ENCODE data around the gene PRKAG2.

Gene PRKAG2

DNA sequence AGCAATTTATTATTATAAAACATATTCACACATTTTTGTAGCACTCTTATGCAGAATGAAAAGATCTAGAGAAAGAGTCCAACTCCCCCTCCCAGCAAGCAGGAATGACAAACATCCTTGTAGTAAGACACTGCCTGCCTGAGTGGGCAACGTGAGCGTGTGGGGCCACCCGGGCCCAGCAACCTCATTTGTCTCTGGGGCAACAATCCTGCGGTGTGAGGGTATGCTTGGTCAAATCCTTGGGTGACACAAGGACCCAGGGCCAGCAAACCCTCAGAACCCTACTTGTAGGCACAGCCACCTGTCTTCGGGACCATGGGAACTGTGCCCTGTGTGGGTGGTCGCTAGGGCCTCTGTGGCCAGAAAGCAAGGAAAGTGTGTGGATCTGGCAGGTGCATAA, 367.9 kb downstream of the PRKAG2 start:
- Histone ChIP-seq H2AFZ (ENCODE audit: low read length) (no peak overlapping the region), H3K9me2 (ENCODE audit: low read depth, low read length) (no peaks in the 10 kb centered on the region), H3K36me3 (ENCODE audit: insufficient read depth, low read length) (peaks cover 50% of the 10 kb centered on the region), H3K79me2 (ENCODE audit: insufficient read depth, low read length) (peaks cover 100% of the 10 kb centered on the region), H3K4me1 (ENCODE audit: insufficient read depth, low read length, severe bottlenecking) (no peaks in the 10 kb centered on the region), H3K27ac (ENCODE audit: low read depth, low read length, poor library complexity, severe bottlenecking) (no peak overlapping the region), H3K4me2 (ENCODE audit: low read length) (no peak overlapping the region), H3K9me3 (ENCODE audit: low read length) (peaks cover 33% of the 10 kb centered on the region), H3F3A (ENCODE audit: insufficient read depth, low read length) (no peaks in the 10 kb centered on the region), H4K20me1 (ENCODE audit: insufficient read depth, low read length) (no peaks in the 10 kb centered on the region), H3K9ac (ENCODE audit: low read length) (no peak overlapping the region), H3K27me3 (ENCODE audit: insufficient read depth, low read length) (no peaks in the 10 kb centered on the region), H3K4me3 (ENCODE audit: low read depth, low read length, poor library complexity, severe bottlenecking) (no peak overlapping the region)
- TF ChIP-seq, protein P1, sequence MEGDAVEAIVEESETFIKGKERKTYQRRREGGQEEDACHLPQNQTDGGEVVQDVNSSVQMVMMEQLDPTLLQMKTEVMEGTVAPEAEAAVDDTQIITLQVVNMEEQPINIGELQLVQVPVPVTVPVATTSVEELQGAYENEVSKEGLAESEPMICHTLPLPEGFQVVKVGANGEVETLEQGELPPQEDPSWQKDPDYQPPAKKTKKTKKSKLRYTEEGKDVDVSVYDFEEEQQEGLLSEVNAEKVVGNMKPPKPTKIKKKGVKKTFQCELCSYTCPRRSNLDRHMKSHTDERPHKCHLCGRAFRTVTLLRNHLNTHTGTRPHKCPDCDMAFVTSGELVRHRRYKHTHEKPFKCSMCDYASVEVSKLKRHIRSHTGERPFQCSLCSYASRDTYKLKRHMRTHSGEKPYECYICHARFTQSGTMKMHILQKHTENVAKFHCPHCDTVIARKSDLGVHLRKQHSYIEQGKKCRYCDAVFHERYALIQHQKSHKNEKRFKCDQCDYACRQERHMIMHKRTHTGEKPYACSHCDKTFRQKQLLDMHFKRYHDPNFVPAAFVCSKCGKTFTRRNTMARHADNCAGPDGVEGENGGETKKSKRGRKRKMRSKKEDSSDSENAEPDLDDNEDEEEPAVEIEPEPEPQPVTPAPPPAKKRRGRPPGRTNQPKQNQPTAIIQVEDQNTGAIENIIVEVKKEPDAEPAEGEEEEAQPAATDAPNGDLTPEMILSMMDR (IDR thresholded peaks at IDR 0.05; ENCODE audit: low read length), result no peak
- no peak for TF ChIP-seq EZH2 (IDR thresholded peaks at IDR 0.05; ENCODE audit: borderline replicate concordance, low read length)

DNA sequence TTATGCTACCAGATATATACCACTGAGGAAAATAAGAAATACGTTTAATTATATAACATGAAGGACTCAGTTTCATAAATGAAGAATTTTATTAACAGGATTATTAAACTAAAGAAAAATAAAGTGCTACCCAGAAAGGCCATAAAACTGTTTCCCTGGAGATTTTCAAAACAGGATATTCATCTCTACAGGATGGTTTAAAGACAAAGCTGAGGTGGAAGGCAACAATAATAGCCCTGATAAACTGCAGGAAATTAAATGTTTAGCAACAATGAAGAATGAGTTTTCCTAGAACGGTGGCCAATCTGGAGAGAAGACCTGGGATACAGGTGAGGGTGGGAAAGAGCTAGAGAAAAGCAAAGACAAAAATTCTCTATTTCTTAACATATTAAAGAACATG, 369.1 kb downstream of the PRKAG2 start:
- no peak for TF ChIP-seq EZH2 (IDR thresholded peaks at IDR 0.05; ENCODE audit: borderline replicate concordance, low read length)
- TF ChIP-seq, protein P1 (IDR thresholded peaks at IDR 0.05; ENCODE audit: low read length), result no peak
- Histone ChIP-seq H3K27ac (ENCODE audit: low read depth, low read length, poor library complexity, severe bottlenecking) (no peak overlapping the region), H3K9me3 (ENCODE audit: low read length) (peaks cover 21% of the 10 kb centered on the region), H3K4me1 (ENCODE audit: insufficient read depth, low read length, severe bottlenecking) (no peaks in the 10 kb centered on the region), H3F3A (ENCODE audit: insufficient read depth, low read length) (no peaks in the 10 kb centered on the region), H3K4me3 (ENCODE audit: low read depth, low read length, poor library complexity, severe bottlenecking) (no peak overlapping the region), H3K79me2 (ENCODE audit: insufficient read depth, low read length) (peaks cover 100% of the 10 kb centered on the region), H3K9ac (ENCODE audit: low read length) (no peak overlapping the region), H3K4me2 (ENCODE audit: low read length) (no peak overlapping the region), H3K27me3 (ENCODE audit: insufficient read depth, low read length) (no peaks in the 10 kb centered on the region), H3K36me3 (ENCODE audit: insufficient read depth, low read length) (peaks cover 38% of the 10 kb centered on the region), H3K9me2 (ENCODE audit: low read depth, low read length) (no peaks in the 10 kb centered on the region), H4K20me1 (ENCODE audit: insufficient read depth, low read length) (no peaks in the 10 kb centered on the region), H2AFZ (ENCODE audit: low read length) (no peak overlapping the region)

DNA sequence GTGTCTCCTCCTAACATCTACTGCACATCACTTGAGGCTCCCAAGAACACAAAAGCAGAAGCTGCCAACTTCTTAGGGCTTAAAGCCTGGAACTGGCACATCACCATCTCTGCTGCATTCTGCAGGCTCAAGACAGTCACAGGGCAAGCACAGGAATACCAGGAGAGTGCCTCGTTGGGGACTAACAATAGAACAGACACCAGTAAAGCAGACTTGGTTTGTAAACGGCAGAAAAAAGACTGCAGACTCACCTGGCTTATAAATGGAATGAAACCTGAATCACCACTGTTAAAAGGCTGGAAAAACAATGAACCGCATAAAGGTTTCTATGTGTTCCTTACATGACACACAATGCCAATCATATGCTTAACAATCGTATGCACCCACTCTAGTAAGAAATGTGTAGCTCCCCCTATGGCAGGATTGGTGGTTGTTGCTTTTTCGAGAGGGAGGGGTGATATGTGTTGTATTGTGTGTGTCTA, 370.0 kb downstream of the PRKAG2 start:
- H3K4me1 ChIP-seq (ENCODE audit: insufficient read depth, low read length, severe bottlenecking), result no peaks in the 10 kb centered on the region
- H4K20me1 ChIP-seq (ENCODE audit: insufficient read depth, low read length), result no peaks in the 10 kb centered on the region

More for the DNA sequence above, 370.0 kb downstream of the PRKAG2 start:
- Histone ChIP-seq H3K9me2 (ENCODE audit: low read depth, low read length) (no peaks in the 10 kb centered on the region), H2AFZ (ENCODE audit: low read length) (no peak overlapping the region), H3K36me3 (ENCODE audit: insufficient read depth, low read length) (peaks cover 38% of the 10 kb centered on the region), H3K27ac (ENCODE audit: low read depth, low read length, poor library complexity, severe bottlenecking) (no peak overlapping the region), H3K79me2 (ENCODE audit: insufficient read depth, low read length) (peaks cover 100% of the 10 kb centered on the region), H3K9ac (ENCODE audit: low read length) (no peak overlapping the region), H3K4me3 (ENCODE audit: low read depth, low read length, poor library complexity, severe bottlenecking) (no peak overlapping the region), H3F3A (ENCODE audit: insufficient read depth, low read length) (no peaks in the 10 kb centered on the region), H3K4me2 (ENCODE audit: low read length) (no peak overlapping the region), H3K9me3 (ENCODE audit: low read length) (peaks cover 15% of the 10 kb centered on the region), H3K27me3 (ENCODE audit: insufficient read depth, low read length) (no peaks in the 10 kb centered on the region)
- TF ChIP-seq, protein P1 (IDR thresholded peaks at IDR 0.05; ENCODE audit: low read length), result peak; percentile 25; the same call in 1 of the 2 replicates
- TF ChIP-seq EZH2 (IDR thresholded peaks at IDR 0.05; ENCODE audit: borderline replicate concordance, low read length), result no peak

All from OCI-LY1 (cell line).